Nephron (organoid): Measurements from ENCODE around the gene SLC2A9.

ENCODE experiments used
- H3K27ac Mint-ChIP-seq, 3 experiments: 2 replicates each; pipeline ENCODE4 v1.8.0; 2020; ENCODE audit warnings: mixed read lengths in 3 of 3, mild to moderate bottlenecking in 2 of 3, moderate library complexity in 1 of 3
- H3K27me3 Mint-ChIP-seq: 2 replicates; pipeline ENCODE4 v1.8.0; 2021; ENCODE audit warnings: low read depth, mild to moderate bottlenecking, moderate library complexity, mixed read lengths
- H3K36me3 Mint-ChIP-seq: 2 replicates; pipeline ENCODE4 v1.8.0; 2020; ENCODE audit warnings: low read depth, mixed read lengths
- H3K4me1 Mint-ChIP-seq: 2 replicates; pipeline ENCODE4 v1.8.0; 2020; ENCODE audit warnings: mixed read lengths
- H3K4me3 Mint-ChIP-seq, 3 experiments: 2 replicates each; pipeline ENCODE4 v1.8.0; 2020; ENCODE audit warnings: mild to moderate bottlenecking in 3 of 3, mixed read lengths in 3 of 3, moderate library complexity in 2 of 3
- H3K9me3 Mint-ChIP-seq: 2 replicates; pipeline ENCODE4 v1.8.0; 2020; ENCODE audit warnings: mixed read lengths
- TF ChIP-seq, protein P1 (sequence below), 3 experiments: fragments of 200-600 bp; sonication (generic); IDR thresholded peaks; one replicate each; pipeline ENCODE4 v1.5.0; 2021; ENCODE audit warnings: antibody characterized with exemption in 3 of 3; ENCODE audit not compliant: unreplicated experiment in 3 of 3

Gene SLC2A9

DNA sequence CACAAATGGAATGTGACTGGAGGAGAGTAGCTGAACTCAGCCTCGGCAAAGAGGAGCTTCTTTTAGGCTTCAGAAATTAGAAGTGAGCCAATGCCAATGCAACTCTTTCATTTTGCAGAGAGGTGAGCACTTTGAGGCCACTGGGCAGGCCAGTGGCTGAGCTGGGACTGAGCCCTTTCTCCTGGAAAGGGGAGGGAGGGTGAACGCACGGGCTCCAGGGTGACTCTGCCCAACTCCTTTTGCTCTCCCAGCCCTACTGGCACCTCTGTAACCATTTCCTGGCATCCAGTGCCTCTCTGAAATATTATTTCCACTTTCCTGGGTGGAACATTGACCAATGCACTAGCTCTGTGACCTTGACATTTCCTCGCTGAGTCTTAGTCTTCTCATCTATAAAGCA lies 88.1 kb downstream of the SLC2A9 start:
- peaks cover 4% of the 10 kb centered on the region for H3K4me1 Mint-ChIP-seq
- TF ChIP-seq, protein P1, sequence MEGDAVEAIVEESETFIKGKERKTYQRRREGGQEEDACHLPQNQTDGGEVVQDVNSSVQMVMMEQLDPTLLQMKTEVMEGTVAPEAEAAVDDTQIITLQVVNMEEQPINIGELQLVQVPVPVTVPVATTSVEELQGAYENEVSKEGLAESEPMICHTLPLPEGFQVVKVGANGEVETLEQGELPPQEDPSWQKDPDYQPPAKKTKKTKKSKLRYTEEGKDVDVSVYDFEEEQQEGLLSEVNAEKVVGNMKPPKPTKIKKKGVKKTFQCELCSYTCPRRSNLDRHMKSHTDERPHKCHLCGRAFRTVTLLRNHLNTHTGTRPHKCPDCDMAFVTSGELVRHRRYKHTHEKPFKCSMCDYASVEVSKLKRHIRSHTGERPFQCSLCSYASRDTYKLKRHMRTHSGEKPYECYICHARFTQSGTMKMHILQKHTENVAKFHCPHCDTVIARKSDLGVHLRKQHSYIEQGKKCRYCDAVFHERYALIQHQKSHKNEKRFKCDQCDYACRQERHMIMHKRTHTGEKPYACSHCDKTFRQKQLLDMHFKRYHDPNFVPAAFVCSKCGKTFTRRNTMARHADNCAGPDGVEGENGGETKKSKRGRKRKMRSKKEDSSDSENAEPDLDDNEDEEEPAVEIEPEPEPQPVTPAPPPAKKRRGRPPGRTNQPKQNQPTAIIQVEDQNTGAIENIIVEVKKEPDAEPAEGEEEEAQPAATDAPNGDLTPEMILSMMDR (IDR thresholded peaks at IDR 0.05; ENCODE audit: unreplicated experiment in 3 of 3) = no peak
- H3K4me3 Mint-ChIP-seq = no peak overlapping the region
- no peak overlapping the region for H3K27ac Mint-ChIP-seq
- H3K36me3 Mint-ChIP-seq = no peaks in the 10 kb centered on the region
- no peaks in the 10 kb centered on the region for H3K9me3 Mint-ChIP-seq
- H3K27me3 Mint-ChIP-seq = peaks cover 17% of the 10 kb centered on the region

DNA sequence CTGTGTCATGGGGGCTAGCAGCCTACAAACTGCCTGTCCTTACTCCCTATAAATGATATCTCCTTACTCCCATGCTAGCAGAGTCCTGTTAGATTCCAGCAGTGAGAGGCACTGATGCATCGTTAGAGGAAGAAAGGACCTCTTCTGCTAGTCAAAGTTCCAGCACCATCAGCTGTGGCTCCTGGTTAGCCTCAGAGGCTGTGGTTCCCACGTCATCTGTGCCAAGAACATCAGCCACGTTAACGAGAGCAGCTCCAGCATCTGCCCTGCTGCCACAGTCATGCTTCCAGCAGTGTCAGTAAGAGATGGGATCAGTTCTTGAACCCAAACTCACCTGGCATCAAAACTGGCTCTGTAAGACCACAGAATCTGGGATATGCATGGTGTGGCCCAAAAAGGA lies 88.5 kb downstream of the SLC2A9 start:
- no peak overlapping the region for H3K27ac Mint-ChIP-seq
- no peaks in the 10 kb centered on the region for H3K9me3 Mint-ChIP-seq
- H3K4me3 Mint-ChIP-seq = no peak overlapping the region
- H3K4me1 Mint-ChIP-seq = peaks cover 4% of the 10 kb centered on the region
- peaks cover 17% of the 10 kb centered on the region for H3K27me3 Mint-ChIP-seq
- H3K36me3 Mint-ChIP-seq = no peaks in the 10 kb centered on the region
- TF ChIP-seq, protein P1 (IDR thresholded peaks at IDR 0.05; ENCODE audit: unreplicated experiment in 3 of 3) = no peak

DNA sequence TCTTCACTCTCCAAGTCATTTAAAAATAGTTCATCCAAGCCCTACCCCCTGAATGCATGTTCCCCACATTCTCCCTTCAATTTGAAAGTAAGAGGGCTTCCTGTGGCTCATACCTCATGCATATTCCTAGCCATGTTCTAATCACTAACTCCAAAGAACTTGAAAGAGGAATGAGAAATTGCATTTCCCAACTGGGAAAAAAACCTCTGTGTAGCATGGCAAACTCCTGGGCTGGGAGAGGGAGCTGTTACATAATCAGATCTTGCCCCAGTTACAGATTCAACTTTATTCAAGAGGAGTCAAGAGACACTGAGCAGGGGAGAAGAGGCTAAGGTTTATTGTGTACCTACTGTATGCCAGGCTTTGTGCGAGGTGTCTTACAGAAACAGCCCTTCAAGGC lies 90.2 kb downstream of the SLC2A9 start:
- TF ChIP-seq, protein P1 (IDR thresholded peaks at IDR 0.05; ENCODE audit: unreplicated experiment in 3 of 3) = no peak
- H3K4me3 Mint-ChIP-seq = no peak overlapping the region
- H3K27me3 Mint-ChIP-seq = peaks cover 17% of the 10 kb centered on the region
- H3K27ac Mint-ChIP-seq = no peak overlapping the region
- H3K9me3 Mint-ChIP-seq = no peaks in the 10 kb centered on the region
- H3K4me1 Mint-ChIP-seq = peaks cover 2% of the 10 kb centered on the region
- no peaks in the 10 kb centered on the region for H3K36me3 Mint-ChIP-seq

- H3K9me3 Mint-ChIP-seq = no peaks in the 10 kb centered on the region
- H3K36me3 Mint-ChIP-seq = no peaks in the 10 kb centered on the region
- no peak overlapping the region for H3K4me3 Mint-ChIP-seq
- H3K27me3 Mint-ChIP-seq = peaks cover 15% of the 10 kb centered on the region
- no peak overlapping the region for H3K27ac Mint-ChIP-seq
- TF ChIP-seq, protein P1 (IDR thresholded peaks at IDR 0.05; ENCODE audit: unreplicated experiment in 3 of 3) = no peak
- peaks cover 14% of the 10 kb centered on the region for H3K4me1 Mint-ChIP-seq
Observed at GRCh38 chr4:9929111-9929510, 92.2 kb downstream of the SLC2A9 start.

- Mint-ChIP-seq H3K27me3 (peaks cover 20% of the 10 kb centered on the region), H3K36me3 (no peaks in the 10 kb centered on the region), H3K4me3 (no peak overlapping the region), H3K27ac (no peak overlapping the region), H3K4me1 (peaks cover 18% of the 10 kb centered on the region), H3K9me3 (no peaks in the 10 kb centered on the region)
- TF ChIP-seq, protein P1 (IDR thresholded peaks at IDR 0.05; ENCODE audit: unreplicated experiment in 3 of 3) = no peak
Observed at GRCh38 chr4:9927341-9928007, 93.8 kb downstream of the SLC2A9 start.

DNA sequence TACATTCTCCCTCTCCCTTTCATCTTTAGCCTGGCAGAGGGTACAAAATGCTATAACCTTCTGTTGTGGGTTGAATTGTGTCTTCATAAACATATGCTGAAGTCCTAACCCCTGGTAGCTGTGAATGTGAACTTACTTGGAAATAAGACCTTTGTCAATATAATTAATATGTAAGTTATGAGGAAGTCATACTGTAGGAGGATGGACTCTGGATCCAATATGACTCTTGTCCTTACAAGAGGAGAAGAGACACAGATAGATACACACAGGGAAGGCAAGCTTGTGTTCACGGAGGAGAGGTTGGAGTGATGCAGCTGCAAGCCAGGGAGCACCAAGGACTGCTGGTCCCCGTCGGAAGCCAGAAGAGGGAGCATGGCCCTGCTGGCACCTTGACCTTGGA lies 94.7 kb downstream of the SLC2A9 start:
- H3K27ac Mint-ChIP-seq = no peak overlapping the region
- peaks cover 21% of the 10 kb centered on the region for H3K4me1 Mint-ChIP-seq
- no peaks in the 10 kb centered on the region for H3K9me3 Mint-ChIP-seq
- no peaks in the 10 kb centered on the region for H3K36me3 Mint-ChIP-seq
- peaks cover 20% of the 10 kb centered on the region for H3K27me3 Mint-ChIP-seq
- no peak overlapping the region for H3K4me3 Mint-ChIP-seq
- TF ChIP-seq, protein P1 (IDR thresholded peaks at IDR 0.05; ENCODE audit: unreplicated experiment in 3 of 3) = no peak
